GM18507 (cell line): Measurements from ENCODE around the gene CHN2.

Source experiments
- DNase-seq: peaks from one replicate; pipeline ENCODE4 v3.0.0; 2011; ENCODE audit warnings: low read depth; ENCODE audit not compliant: insufficient read length; ENCODE audit errors: extremely low spot score
- FAIRE-seq: peaks from 2 replicates; lab custom pipeline; 2011; peaks lifted over from hg19 to GRCh38; lab: Jason Lieb, UNC

The CHN2 gene

DNA sequence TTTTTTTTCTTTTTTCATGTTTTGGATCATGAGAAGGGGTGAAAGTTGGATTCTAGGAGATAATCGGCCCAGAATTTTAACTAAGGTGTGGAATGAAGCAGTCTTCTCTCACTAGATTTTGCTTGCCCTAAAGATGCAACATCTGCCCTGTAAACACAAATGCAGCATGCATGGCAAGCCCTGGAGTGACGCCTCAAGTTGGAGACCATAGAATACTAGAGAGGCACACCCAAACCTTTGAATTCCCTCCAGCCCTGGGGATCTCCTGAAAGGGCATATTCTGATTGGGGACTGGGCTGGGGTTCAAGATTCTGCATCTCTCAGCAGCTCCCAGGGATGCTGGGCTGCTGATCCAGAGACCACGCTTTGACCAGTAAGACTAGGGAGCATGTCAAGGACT lies 241.3 kb downstream of the CHN2 start:
- FAIRE-seq (no peak), DNase-seq (no peak)

DNA sequence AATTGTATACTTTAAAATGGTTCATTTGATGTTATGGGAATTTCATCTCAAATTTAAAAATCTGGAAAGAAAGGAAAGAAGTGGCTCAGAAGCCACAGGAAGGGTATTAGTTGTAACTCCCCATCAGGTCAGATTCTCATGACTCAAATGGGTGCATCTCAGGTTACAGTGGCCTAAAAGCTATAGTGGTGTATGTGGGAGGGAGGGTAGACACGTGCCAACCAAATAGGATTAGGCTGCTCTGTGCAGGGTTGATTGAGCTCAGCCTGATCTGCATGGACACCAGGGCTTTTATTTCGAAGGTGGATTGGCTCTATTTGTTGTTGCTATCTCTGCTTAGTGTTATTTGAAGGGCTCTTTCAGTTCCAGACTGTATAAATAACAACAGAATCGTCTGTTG lies 247.6 kb downstream of the CHN2 start:
- DNase-seq (no peak), FAIRE-seq (no peak)

DNA sequence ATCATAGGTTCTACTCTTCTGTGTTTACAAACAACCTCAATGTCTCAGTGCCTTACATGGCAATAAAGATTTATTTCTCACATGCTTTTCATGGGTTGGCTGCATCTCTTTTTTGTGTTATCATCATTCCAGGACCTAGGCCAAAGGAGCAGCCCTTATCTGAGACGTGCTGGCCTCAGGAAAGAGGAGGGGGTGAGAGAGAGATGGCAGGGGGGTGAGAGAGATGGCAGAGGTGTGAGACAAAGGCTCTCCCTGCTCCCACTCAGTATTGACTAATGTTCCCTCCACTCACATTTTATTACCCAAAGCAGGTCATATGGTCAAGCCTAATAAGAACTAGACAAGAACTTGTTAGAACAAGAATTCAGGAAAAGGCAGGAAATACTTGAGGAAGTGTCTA lies 249.0 kb downstream of the CHN2 start:
- DNase-seq: no peak
- FAIRE-seq: no peak

DNA sequence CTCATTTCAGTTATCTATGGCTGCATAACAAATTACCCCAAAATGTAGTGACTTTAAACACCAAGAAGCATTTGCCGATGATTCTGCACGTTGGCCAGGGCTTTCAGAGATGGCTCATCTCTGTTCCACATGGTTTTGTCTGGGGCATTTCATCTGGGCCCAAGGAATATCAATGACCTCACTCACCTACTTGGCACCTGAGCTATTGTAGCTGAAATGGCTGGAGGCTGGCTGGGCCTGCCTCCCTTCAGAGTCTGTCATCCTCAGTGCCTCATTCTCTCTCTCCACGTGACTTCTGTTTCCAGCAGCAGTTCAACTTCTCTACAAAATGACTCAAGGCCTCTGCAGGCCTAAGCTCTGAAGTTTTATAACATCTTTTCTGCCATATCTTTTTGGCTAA lies 249.7 kb downstream of the CHN2 start:
- FAIRE-seq (no peak), DNase-seq (no peak)

DNA sequence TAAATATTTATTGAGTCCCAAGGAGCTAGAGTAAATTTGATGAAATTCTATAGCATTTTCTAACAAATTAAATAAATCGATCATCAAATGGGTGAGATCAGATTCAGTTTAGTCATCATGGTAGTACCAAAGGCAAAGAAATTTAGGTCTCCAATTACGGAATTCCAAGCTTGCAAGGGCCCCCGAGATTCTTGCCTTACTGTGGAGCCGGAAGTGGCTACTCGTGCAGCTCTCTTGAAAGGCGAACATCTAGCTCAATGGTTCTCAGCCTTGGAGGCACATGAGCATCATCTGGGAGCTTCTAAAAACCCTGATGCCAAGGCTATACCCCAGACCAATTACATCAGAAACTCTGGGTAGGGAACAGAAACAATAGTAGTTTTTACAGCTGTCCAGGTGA lies 251.2 kb downstream of the CHN2 start:
- no peak for FAIRE-seq
- DNase-seq: no peak

DNA sequence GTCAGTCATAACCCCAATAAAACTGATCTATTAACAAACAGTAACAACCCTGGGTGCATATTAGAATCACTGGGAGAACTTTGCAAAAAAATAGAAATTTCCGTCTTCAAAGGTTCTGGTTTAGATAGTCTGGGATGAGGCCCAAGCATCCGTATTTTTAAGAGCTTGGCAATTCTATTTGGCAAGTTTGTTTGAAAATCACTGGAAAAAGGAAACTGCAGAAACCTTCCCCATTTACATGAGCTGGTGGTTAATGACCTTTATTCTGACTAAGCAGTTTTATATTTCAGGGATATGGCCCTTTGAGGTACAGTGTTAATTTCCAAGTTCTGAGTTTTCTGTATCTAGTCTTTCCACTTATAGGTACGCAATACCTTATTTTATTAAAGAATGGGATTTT lies 253.3 kb downstream of the CHN2 start:
- no peak for DNase-seq
- FAIRE-seq: no peak

DNA sequence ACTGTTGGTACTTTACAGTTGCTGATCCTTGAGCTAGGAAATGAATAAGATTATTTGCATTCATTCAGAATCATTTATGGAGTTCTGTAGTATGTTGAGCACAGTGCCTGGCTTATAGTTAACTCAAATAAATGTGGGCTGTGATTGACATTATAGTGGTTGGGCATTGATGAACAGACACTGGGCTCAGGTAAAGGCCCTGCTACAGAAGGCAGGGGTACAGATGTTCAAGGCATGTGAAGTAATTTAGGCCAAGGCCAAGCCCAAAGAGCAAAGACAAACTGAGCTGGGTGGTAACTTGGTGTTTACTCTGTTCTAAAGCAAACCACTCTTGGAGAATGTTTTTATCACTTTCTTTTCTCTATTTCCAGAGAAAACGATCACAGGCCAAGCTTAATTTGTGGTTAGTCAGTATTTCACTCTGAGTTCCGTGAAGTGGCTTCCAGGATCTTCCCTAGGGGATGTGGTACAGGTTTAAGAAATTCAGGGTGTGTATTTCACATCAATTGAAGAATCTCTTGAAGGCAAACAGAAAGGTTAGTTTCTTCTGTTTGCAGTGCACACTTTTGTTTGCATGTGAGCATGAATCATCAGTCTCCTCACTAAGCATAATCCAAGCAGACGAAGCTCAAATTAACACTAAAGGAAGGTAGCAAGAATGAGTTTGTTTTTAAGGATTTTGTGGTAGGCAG lies 255.1 kb downstream of the CHN2 start:
- DNase-seq (no peak), FAIRE-seq (no peak)

DNA sequence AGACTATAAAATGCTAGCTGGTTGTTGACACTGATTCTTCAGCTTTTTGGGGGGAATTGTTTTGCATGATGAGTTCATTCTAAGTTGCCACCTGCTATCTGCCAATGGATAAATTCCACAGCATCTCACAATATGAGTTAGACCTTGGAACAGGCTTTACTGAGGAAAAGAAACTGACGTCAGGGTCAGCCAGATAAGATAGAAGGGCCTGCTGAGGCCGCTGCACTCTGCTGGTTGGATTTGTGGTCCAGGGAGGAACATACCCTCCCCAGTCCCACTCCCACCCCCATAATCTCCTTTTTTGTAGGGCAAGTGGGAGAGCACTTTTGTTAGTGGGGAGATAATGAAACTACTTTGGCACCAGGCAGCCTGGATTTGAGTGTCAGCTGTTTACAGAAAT lies 258.4 kb downstream of the CHN2 start:
- FAIRE-seq (no peak), DNase-seq (no peak)

DNA sequence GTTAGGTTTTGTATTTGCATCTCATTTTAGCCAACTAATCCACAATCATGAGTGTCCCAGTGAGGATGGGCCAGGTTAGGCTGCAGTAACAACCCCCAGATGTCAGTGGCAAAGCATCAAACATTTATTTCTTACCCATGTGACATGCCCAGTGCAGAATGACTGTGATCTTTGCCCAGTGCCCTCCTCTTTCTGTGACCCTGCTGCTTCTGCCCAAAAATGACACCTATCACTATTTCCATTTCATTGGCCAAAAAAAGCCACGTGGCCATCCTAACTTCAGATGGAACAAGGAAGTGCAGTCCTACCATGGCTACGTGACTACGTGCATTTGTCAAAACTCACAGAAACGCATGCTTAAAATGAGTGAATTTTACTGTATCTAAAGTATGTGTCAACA lies 259.9 kb downstream of the CHN2 start:
- DNase-seq (no peak), FAIRE-seq (no peak)

DNA sequence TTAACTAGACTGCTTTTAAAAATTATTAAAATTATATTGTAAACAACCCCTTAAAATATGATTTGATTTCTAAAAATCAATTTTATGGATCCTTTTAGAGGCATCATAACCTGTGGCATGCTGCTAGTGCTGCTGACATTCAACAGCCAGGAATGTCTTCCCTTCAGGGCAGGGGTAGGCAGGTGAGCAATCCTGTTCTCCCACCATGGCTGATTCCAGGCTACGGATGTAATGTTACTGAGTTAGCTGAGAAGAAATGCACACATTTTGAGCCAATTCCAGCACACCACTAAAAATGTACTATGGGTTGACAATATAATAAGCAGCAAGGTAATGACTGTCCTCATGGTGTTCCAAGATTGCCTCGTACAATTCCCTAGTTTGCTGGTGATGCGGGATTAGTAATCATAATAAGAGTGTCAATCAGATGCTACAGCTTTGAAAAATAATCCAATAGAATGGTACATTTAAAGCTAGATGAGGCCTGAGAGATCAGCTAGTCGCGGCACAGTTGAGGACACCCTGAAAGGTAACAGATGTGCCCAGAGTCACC lies 260.4 kb downstream of the CHN2 start:
- no peak for FAIRE-seq
- no peak for DNase-seq

DNA sequence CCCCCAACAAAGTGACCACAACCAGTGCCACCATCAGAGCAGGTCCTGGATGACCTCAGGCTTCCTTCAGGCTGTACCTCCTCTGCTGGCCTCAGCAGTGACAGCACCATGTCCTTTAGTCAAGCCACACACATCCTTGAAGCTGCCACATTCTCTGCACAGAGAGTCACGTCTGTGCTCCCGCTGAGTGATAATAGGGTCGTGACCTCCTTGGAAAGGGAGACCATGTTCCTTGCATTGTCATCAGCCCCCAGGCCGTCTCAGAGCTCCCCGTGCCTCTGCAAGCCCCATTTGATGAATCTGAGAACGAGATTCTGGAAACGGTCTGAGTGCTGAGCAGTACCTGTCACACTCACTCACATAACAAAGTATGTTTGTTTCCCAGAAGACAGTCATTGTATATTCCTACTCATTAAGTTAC lies 262.6 kb downstream of the CHN2 start:
- no peak for DNase-seq
- no peak for FAIRE-seq

DNA sequence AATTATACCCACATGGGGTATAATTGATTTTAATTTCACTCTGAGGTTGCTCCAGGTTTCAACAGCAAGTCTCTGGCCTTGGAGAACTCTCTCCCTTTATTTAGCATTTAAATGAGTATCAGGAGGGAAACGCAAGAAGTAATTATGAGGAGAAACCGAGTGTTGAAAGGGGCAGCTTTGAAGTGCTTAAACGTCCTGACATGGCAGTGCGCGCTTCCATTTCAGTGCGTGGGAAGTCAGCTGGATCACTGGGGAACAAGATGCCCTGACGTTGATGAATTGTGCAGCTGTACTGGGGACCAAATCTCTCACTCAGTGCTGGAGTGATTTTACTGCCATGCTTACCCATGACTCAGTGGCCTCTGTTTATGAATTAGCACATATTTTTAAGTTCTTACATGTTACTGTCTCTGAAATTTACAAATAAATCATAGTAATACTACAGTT lies 263.0 kb downstream of the CHN2 start:
- FAIRE-seq (no peak), DNase-seq (no peak)

DNA sequence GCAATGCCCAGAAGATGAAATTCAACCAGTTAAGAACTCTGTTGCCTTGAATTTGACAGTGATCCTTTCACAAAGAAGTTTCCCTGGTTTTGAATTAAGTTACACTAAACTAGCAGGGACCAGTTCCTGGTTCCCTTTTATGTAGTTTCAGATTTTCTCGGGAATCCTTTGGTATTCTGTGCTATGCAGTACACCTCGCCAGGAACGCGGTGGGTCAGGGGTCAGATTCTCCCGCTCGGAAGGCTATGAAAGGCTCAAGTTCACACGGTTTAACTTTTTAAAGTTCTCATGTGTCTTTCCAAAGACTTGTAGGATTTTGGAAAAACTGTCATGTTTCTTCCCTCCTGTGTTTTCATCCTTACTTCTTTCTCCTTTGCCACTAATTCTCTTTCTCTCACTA lies 264.4 kb downstream of the CHN2 start:
- DNase-seq (no peak), FAIRE-seq (no peak)

DNA sequence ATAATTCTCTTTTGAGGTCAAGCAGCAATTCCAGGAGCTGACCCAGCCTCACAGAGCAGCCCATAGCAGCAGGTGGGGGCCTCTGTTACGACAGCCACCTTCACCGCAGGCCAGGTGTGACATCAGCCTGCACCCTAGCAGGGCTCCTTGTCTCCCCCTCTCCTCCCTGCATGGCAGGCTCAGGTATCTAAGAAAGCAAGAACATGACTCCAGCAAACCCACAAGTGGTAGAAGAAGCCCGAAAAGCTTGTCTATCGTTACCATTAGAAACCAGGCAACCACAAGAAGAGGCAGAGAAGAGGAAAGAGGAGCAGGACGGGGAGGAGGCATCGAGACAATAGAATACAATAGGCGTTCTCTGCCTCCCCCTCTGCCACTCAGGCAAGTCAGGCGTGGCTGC lies 265.0 kb downstream of the CHN2 start:
- DNase-seq (no peak), FAIRE-seq (no peak)

DNA sequence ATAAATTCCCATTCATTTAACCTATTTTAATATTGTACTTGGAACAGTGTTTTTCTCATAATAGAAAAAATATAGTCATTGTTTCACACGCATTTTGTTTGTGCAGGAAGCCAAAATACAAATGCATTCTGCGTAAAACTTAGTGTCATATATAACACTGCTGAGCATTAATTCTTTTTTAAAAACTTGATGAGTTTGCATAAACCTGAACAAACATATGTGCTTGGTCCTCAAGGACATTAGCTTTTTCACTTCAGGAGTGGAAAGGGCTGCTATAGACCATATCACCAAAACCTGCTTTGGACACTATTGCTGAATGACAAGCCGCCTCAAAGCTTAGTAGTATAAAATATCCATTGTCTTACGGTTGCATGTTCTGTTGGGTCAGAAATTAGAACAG lies 267.4 kb downstream of the CHN2 start:
- DNase-seq (no peak), FAIRE-seq (no peak)

DNA sequence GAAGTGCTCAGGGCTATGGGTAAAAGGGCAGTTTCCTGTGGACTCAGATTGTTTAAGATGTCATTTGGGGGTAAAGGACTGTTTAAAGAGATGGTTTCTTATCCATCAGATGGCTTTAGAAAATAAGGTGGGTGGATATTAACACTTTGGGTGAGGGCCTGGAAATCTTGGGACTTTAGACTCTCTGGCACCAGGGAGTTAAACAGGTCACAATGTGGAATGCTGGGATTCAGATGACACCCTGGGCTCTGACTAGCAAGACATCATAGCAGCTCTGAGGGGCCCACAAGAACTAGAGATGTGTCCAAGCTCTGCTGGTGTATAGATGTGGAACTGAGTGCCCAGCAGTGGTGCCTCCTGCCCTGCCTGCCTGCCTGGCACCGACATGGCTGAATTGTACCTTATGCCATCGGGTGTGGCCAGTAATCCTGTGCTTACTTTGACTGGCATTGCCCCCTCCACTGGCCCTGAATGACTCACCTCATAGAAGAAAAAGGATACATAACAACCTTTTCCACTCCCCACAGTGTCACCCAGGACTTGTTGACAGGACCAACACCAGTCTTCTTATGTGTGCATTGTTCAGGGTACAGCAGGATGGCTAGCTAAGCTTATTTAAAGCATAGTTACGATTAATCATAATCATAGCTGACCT lies 269.1 kb downstream of the CHN2 start:
- DNase-seq (no peak), FAIRE-seq (no peak)

DNA sequence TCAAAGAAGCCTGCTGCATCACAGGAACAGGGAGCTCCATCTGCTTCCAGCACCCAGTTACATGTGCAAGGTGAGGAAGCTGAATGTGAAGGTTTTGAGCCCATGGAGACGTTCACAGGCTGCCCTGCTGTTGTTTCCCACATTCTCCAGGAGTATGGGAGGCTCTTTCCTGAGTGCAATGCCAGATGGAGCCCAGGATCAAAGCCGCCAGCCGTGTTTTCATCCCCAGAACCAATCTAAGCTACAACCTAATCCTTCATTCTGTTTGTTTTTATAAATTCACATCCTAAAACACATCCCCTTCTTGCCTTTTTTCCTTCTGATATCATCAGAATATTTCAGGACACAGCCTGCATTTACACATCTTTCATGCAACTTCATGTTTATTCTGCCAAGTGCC lies 270.2 kb downstream of the CHN2 start:
- DNase-seq: no peak
- no peak for FAIRE-seq

DNA sequence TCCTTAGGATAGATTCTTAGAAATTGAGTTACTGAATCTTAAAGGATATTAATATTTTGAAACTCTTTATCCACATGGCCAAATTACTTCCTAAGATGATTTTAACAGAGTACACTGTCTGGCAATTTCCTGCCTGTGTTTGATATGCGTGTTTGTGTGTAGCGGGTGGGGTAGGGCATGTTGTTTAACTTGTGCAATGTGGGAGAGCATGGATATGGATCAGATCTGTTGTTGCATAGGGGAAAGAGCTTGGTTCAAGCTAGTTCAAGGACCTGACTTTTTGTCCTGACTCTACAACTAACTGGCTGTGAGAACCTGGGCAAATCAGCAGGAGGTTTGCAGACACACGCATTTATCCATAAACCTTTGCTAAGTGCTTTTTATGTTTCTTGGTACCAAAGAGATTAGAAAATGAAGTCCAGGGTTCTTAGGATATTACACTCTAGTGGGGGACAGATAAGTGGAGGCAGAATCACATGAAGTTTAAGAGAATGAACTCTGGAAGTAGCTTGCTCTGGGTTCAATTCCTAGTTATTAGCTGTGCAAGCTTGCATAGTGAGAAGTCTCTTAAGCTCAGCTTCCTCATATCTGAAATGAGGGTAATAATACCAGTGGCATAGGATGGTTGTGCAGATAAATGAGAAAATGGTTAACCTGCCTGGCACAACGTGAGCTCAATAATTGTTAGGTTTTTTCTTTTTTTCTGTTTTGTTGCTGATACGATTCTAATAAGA lies 272.8 kb downstream of the CHN2 start:
- FAIRE-seq: no peak
- DNase-seq: no peak

DNA sequence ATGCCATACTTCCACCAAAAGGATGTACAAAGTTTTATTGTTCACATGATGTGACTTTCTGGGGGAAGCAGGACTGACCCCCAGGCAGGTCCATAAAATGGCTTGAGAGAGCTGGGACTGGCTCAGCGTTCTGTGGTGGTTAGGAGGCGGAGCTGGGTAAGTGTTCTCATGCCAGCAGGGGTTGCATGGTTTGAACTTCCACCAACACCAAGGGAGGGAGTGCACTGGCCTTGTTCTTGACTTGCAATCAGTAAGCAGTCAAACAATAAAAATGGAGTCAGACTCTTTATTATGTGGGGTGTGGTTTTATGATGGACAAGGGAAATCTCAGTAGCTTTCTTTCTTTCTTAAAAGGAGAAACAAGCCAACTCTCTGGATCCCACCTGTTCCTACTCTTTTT lies 273.6 kb downstream of the CHN2 start:
- FAIRE-seq (no peak), DNase-seq (no peak)

DNA sequence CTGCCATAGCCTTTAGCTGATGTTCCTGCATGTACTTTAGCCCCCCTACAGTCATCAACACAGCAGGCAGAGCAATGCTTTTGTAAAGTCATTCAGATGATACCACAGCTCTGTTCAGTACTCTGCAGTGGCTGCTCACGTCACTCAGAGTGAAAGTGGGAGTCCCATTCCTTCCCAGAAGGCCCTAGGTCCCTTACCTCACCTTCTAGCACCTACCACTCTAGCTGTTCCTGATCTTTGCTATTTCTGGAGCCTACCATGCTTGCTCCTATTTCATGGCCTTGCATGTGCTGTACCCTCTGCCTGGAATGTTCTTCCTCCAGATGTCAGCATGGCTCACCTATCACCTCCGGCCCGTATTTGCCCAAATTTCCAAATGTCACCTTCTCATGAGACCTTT lies 274.7 kb downstream of the CHN2 start:
- no peak for FAIRE-seq
- DNase-seq: no peak
